GM21515 (cell line): Measurements from ENCODE around the gene PIGM.

Source experiments
- ATAC-seq: cut with Tn5 transposase; IDR thresholded peaks from one replicate; pipeline ENCODE4 v1.9.1; 2021; ENCODE audit not compliant: unreplicated experiment

PIGM gene

GRCh38 chr1:160031365-160032164, at the start of gene PIGM:
TSS of gene PIGM (minus strand) at chr1:160031990. CDS start at chr1:160031739, 251 bp downstream.
- peak; percentile 95 for ATAC-seq

GRCh38 chr1:160081261-160081936, 49.6 kb upstream of the PIGM start, which contains the start of gene KCNJ9:
TSS of gene KCNJ9 (plus strand) at chr1:160081538. CDS start at chr1:160084031, 2,493 bp downstream.
- ATAC-seq = no peak

- no peak for ATAC-seq
These were observed 48.8 kb upstream of the PIGM start for GRCh38 chr1:160080381-160081100.

GRCh38 chr1:160079448-160079847, 47.7 kb upstream of the PIGM start:
- no peak for ATAC-seq

GRCh38 chr1:160078512-160079195, 46.9 kb upstream of the PIGM start:
- peak; percentile 58 for ATAC-seq

- ATAC-seq = no peak
These were observed 45.7 kb upstream of the PIGM start for GRCh38 chr1:160077486-160077885.

GRCh38 chr1:160076295-160076694, 44.5 kb upstream of the PIGM start:
- no peak for ATAC-seq

- ATAC-seq = no peak
These were observed 44.0 kb upstream of the PIGM start for GRCh38 chr1:160075836-160076235.

- ATAC-seq = no peak
These were observed 43.1 kb upstream of the PIGM start for GRCh38 chr1:160074865-160075264.

GRCh38 chr1:160071289-160071688, 39.5 kb upstream of the PIGM start:
- no peak for ATAC-seq

- ATAC-seq = peak; percentile 43
These were observed 38.7 kb upstream of the PIGM start for GRCh38 chr1:160070243-160071163.

GRCh38 chr1:160069460-160070231, 37.9 kb upstream of the PIGM start, which contains the start of gene KCNJ10:
TSS of gene KCNJ10 (minus strand) at chr1:160070160. CDS start at chr1:160042532, 27,628 bp downstream.
- ATAC-seq = no peak

- no peak for ATAC-seq
These were observed 36.4 kb upstream of the PIGM start for GRCh38 chr1:160068225-160068624.

- no peak for ATAC-seq
These were observed 35.3 kb upstream of the PIGM start for GRCh38 chr1:160066829-160067745.

- no peak for ATAC-seq
These were observed 33.0 kb upstream of the PIGM start for GRCh38 chr1:160064746-160065145.

- ATAC-seq = no peak
These were observed 32.4 kb upstream of the PIGM start for GRCh38 chr1:160064164-160064563.

GRCh38 chr1:160063176-160063575, 31.4 kb upstream of the PIGM start:
- no peak for ATAC-seq

- no peak for ATAC-seq
These were observed 30.4 kb upstream of the PIGM start for GRCh38 chr1:160062230-160062532.
